HG02981 (cell line): ENCODE data around the gene MLLT1.

ENCODE experiments used
- ATAC-seq: cut with Tn5 transposase; IDR thresholded peaks from one replicate; pipeline ENCODE4 v1.9.1; 2021; ENCODE audit warnings: mild to moderate bottlenecking, moderate library complexity; ENCODE audit not compliant: unreplicated experiment

Gene MLLT1

GRCh38 chr19:6212403-6213265 lies 67.1 kb downstream of the MLLT1 start:
- no peak for ATAC-seq

- no peak for ATAC-seq
Measured at GRCh38 chr19:6211632-6212402, 68.0 kb downstream of the MLLT1 start.

GRCh38 chr19:6210721-6211600 lies 68.8 kb downstream of the MLLT1 start:
- no peak for ATAC-seq

- ATAC-seq = no peak
Measured at GRCh38 chr19:6210091-6210490, 69.7 kb downstream of the MLLT1 start.

- ATAC-seq = no peak
Measured at GRCh38 chr19:6209680-6210079, 70.1 kb downstream of the MLLT1 start.

- ATAC-seq = no peak
Measured at GRCh38 chr19:6209233-6209632, 70.5 kb downstream of the MLLT1 start.

- no peak for ATAC-seq
Measured at GRCh38 chr19:6204866-6205723, 74.7 kb downstream of the MLLT1 start.

GRCh38 chr19:6204212-6204611 lies 75.6 kb downstream of the MLLT1 start:
- no peak for ATAC-seq

- ATAC-seq = peak; percentile 88
Measured at GRCh38 chr19:6199240-6199994, 80.4 kb downstream of the MLLT1 start.

GRCh38 chr19:6198896-6199239 lies 80.9 kb downstream of the MLLT1 start:
- peak; percentile 4 for ATAC-seq

GRCh38 chr19:6196361-6196760 lies 83.4 kb downstream of the MLLT1 start:
- no peak for ATAC-seq

GRCh38 chr19:6188811-6189210 lies 91.0 kb downstream of the MLLT1 start:
- ATAC-seq = no peak

GRCh38 chr19:6187374-6187773 lies 92.4 kb downstream of the MLLT1 start:
- ATAC-seq = no peak

- no peak for ATAC-seq
Measured at GRCh38 chr19:6185835-6186834, 93.6 kb downstream of the MLLT1 start.

GRCh38 chr19:6185093-6185834 lies 94.5 kb downstream of the MLLT1 start:
- no peak for ATAC-seq

- ATAC-seq = no peak
Measured at GRCh38 chr19:6181119-6181518, 98.7 kb downstream of the MLLT1 start.

- no peak for ATAC-seq
Measured at GRCh38 chr19:6173190-6173589, 106.6 kb downstream of the MLLT1 start.
